Lung (tissue), 12 donors: ENCODE results near the gene FAM43A. TPM values are rescaled to one million over a fixed set of nuclear protein-coding genes. Genes with fewer than 3 reads are reported as not detected.

Source experiments
- ATAC-seq: fragments of 200-7000 bp; cut with Tn5 transposase; one replicate; pipeline ENCODE4 v1.9.1; 2020; ENCODE audit warnings: moderate number of reproducible peaks; ENCODE audit not compliant: insufficient read depth, low FRiP score
- DNase-seq, 3 donors: peaks; one replicate each; pipeline ENCODE4 v3.0.0-alpha.2; 2013 to 2017
- H3K27ac ChIP-seq, 2 donors: one replicate each; pipeline ENCODE4 v1.5.1; 2013; ENCODE audit warnings: mild to moderate bottlenecking in 2 of 2, moderate library complexity in 2 of 2, control low read depth in 1 of 2, inconsistent platforms in 1 of 2, low read depth in 1 of 2, low read length in 1 of 2
- H3K27me3 ChIP-seq, 3 donors: one replicate each; pipeline ENCODE4 v1.5.1; 2013; ENCODE audit warnings: low read length in 2 of 3; ENCODE audit not compliant: control insufficient read depth in 3 of 3, insufficient read depth in 3 of 3
- H3K36me3 ChIP-seq, 4 donors: one replicate each; pipeline ENCODE4 v1.5.1; 2013; ENCODE audit warnings: low read length in 4 of 4, mild to moderate bottlenecking in 1 of 4, moderate library complexity in 1 of 4; ENCODE audit not compliant: control insufficient read depth in 4 of 4, insufficient read depth in 4 of 4
- H3K4me1 ChIP-seq, 5 donors: one replicate each; pipeline ENCODE4 v1.5.1; 2013; ENCODE audit warnings: low read length in 5 of 5, mild to moderate bottlenecking in 2 of 5, moderate library complexity in 1 of 5; ENCODE audit not compliant: control insufficient read depth in 5 of 5, insufficient read depth in 5 of 5
- H3K4me3 ChIP-seq: one replicate; pipeline ENCODE4 v1.5.1; 2013; ENCODE audit warnings: mild to moderate bottlenecking, control low read depth, moderate library complexity
- H3K9ac ChIP-seq, 2 donors: one replicate each; pipeline ENCODE4 v1.5.1; 2013; ENCODE audit warnings: low read length in 2 of 2, control low read depth in 1 of 2; ENCODE audit not compliant: insufficient read depth in 1 of 2
- H3K9me3 ChIP-seq, 4 donors: one replicate each; pipeline ENCODE4 v1.5.1; 2013; ENCODE audit warnings: low read length in 3 of 4, mild to moderate bottlenecking in 1 of 4, moderate library complexity in 1 of 4; ENCODE audit not compliant: control insufficient read depth in 4 of 4, insufficient read depth in 3 of 4
- WGBS, 2 donors: extraction: QIAGEN DNeasy Blood & Tissue Kit; methylation state at CpG; one replicate each; pipeline ENCODE4 v1.1.7; 2013; 5-methylcytosine and 5-hydroxymethylcytosine counted together
- polyA plus RNA-seq, 2 donors: library from polyadenylated mRNA; stranded (reverse); fragments of 200-250 nt; gene quantifications; one replicate each; pipeline ENCODE4 v1.2.1, GENCODE V29; 2013
- total RNA-seq, 2 donors: library from RNA; depleted of rRNA in 1 of 2; stranded (reverse); fragments of >200 nt in 1 of 2; gene quantifications; one replicate each; pipeline ENCODE4 v1.2.1, GENCODE V29; 2014 to 2021
- TF ChIP-seq, protein P1 (sequence below): IDR thresholded peaks from 2 replicates; pipeline ENCODE4 v1.5.1; 2012; ENCODE audit warnings: mild to moderate bottlenecking; ENCODE audit errors: control extremely low read depth, extremely low read depth
- donor health status: control.
- donor health status: control.
- donor health status: Bipolar disorder and iron deficiency.
- donor health status: healthy.
- donor health status: DM: yes; HTN: yes; CAD: no.

The FAM43A gene
- total and polyA plus RNA-seq, 4 donors, result 8.4 to 16.4 (median 14.7) TPM

DNA sequence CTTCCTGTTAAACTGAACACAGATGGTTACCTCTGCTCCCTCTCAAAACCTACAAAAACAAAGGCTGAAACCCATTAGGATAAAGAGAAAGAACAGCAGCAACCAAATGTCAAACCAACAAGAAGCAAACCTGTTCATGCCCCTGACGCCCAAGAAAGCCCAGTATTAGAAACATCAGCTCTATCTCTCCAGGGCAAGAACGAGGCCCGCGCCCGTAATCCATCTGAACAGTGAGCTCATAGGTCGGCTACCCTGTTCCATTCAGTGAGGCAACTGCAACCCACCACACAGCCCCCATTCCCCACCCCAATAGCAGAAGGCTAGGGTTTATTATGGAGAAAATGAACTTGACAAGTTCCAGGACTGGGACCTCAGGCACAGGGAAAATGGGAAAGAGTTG is 23.7 kb upstream of the FAM43A start:
- Histone ChIP-seq H3K27ac (peak overlapping the region in 1 of 2 donors; percentile 73), H3K4me1 (peaks cover 0 to 11% (median 2%) of the 10 kb centered on the region in 5 donors), H3K27me3 (no peaks in the 10 kb centered on the region), H3K36me3 (peaks cover 19 to 26% (median 24%) of the 10 kb centered on the region in 4 donors), H3K9me3 (no peaks in the 10 kb centered on the region), H3K9ac (no peak overlapping the region), H3K4me3 (no peak overlapping the region)
- 50 to 65% methylated on average over 6 of the region's 6 CpGs for WGBS, 2 donors
- DNase-seq, result no peak
- TF ChIP-seq, protein P1, sequence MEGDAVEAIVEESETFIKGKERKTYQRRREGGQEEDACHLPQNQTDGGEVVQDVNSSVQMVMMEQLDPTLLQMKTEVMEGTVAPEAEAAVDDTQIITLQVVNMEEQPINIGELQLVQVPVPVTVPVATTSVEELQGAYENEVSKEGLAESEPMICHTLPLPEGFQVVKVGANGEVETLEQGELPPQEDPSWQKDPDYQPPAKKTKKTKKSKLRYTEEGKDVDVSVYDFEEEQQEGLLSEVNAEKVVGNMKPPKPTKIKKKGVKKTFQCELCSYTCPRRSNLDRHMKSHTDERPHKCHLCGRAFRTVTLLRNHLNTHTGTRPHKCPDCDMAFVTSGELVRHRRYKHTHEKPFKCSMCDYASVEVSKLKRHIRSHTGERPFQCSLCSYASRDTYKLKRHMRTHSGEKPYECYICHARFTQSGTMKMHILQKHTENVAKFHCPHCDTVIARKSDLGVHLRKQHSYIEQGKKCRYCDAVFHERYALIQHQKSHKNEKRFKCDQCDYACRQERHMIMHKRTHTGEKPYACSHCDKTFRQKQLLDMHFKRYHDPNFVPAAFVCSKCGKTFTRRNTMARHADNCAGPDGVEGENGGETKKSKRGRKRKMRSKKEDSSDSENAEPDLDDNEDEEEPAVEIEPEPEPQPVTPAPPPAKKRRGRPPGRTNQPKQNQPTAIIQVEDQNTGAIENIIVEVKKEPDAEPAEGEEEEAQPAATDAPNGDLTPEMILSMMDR, result no peak
- ATAC-seq, result no peak

DNA sequence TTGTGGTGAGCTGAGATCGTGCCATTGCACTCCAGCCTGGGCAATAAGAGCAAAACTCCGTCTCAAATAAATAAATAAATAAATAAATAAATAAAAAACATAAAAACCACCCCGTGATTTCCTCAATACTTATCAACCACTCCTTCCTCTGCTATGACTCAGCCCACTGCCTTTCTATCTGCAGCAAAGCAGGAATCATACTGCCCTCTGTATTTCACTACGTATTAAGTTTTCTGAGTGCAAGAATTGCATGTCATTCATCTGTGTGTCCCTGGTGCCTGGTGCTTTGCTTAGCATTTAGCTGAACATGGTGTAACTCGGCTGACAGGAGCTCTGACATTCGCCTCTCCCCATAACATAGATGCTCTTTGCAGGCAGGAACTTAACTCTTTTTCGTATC is 20.8 kb upstream of the FAM43A start:
- no peak overlapping the region for H3K27ac ChIP-seq
- peaks cover 11 to 24% (median 15%) of the 10 kb centered on the region in 4 donors for H3K36me3 ChIP-seq
- ATAC-seq (no peak), DNase-seq (no peak)
- H3K4me3 ChIP-seq, result no peak overlapping the region
- H3K9ac ChIP-seq, result no peak overlapping the region
- 74 to 85% methylated on average over 7 of the region's 7 CpGs for WGBS, 2 donors
- TF ChIP-seq, protein P1, result no peak
- H3K4me1 ChIP-seq, result peaks cover 0 to 11% (median 0%) of the 10 kb centered on the region in 5 donors
- H3K27me3 ChIP-seq, result no peaks in the 10 kb centered on the region
- H3K9me3 ChIP-seq, result no peaks in the 10 kb centered on the region

DNA sequence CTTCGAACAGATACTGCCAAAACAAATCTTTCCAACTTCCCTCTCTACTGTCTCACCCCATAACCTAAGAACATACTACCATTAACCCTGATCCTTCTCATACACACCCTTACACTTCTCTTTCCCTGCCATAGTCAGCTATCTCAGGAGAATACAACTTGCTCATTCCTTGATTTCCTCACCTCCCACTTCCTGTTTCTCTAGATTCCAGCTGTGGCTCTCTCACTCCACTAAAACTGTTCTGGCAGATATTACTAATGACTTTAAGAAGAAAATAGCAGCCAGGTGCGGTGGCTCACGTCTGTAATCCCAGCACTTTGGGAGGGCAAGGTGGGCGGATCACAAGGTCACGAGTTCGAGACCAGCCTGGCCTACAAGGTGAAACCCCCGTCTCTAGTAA is 18.3 kb upstream of the FAM43A start:
- Histone ChIP-seq H3K9ac (no peak overlapping the region), H3K4me1 (peaks cover 3 to 10% (median 7%) of the 10 kb centered on the region in 5 donors), H3K27me3 (no peaks in the 10 kb centered on the region), H3K36me3 (peaks cover 11 to 18% (median 12%) of the 10 kb centered on the region in 4 donors), H3K9me3 (no peaks in the 10 kb centered on the region), H3K27ac (no peak overlapping the region), H3K4me3 (no peak overlapping the region)
- no peak for ATAC-seq
- TF ChIP-seq, protein P1, result no peak
- no peak for DNase-seq
- 77 to 92% methylated on average over 7 of the region's 7 CpGs for WGBS, 2 donors

DNA sequence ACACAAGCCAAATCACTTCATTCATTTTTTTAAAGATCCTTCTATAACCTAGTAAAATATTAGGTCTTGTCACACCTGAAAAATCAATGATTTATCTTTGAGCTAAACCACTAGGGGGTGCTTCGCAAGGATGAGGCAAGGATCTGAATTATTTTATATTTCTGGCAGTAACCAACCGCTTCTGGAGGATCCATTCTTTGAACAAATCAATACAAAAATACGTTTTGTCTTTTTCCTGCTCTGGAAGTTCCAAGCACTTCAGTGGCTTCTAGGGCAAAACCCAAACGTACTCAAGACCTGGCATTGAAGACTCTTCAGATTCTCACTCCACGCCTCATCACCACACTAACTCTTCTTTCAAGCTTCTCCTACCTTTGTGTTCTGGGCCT is 14.2 kb upstream of the FAM43A start:
- TF ChIP-seq, protein P1, result peak; percentile 6
- Histone ChIP-seq H3K27ac (peak overlapping the region; percentile 87 to 89), H3K4me1 (peaks cover 3 to 14% (median 7%) of the 10 kb centered on the region in 5 donors), H3K36me3 (peaks cover 0 to 8% (median 2%) of the 10 kb centered on the region in 4 donors), H3K9me3 (no peaks in the 10 kb centered on the region), H3K27me3 (peaks cover 0 to 4% (median 0%) of the 10 kb centered on the region in 3 donors), H3K9ac (peak overlapping the region; percentile 78 to 98), H3K4me3 (peak overlapping the region; percentile 98)
- DNase-seq (peak in 2 of 3 donors; percentile 32 to 33), ATAC-seq (peak; percentile 37)
- 0% methylated on average over 5 of the region's 5 CpGs for WGBS, 2 donors
